Uterus (tissue), 4 donors: ENCODE data around the gene WDR6. TPM values are rescaled to one million over a fixed set of nuclear protein-coding genes. Genes with fewer than 3 reads are reported as not detected.

ENCODE experiments used
- DNase-seq, 2 donors: peaks; one replicate each; pipeline ENCODE4 v3.0.0-alpha.2; 2019 to 2020
- H3K27ac ChIP-seq, 2 donors: fragments of 200-600 bp; sonication (generic); 1 replicate in 1 of 2; 2 replicates in 1 of 2; pipeline ENCODE4 v1.5.1; 2016 to 2018
- H3K27me3 ChIP-seq, 2 donors: fragments of 200-600 bp; sonication (generic); one replicate each; pipeline ENCODE4 v1.5.1; 2018 to 2019; ENCODE audit warnings: control low read depth in 1 of 2
- H3K36me3 ChIP-seq, 2 donors: fragments of 200-600 bp; sonication (generic); one replicate each; pipeline ENCODE4 v1.5.1; 2019; ENCODE audit warnings: control low read depth in 1 of 2
- H3K4me1 ChIP-seq, 2 donors: fragments of 200-600 bp; sonication (generic); one replicate each; pipeline ENCODE4 v1.5.1; 2018 to 2019; ENCODE audit warnings: control low read depth in 1 of 2
- H3K4me3 ChIP-seq, 2 donors: fragments of 200-600 bp; sonication (generic); 1 replicate in 1 of 2; 2 replicates in 1 of 2; pipeline ENCODE4 v1.5.1; 2018 to 2019; ENCODE audit warnings: mild to moderate bottlenecking in 1 of 2
- H3K9me3 ChIP-seq, 2 donors: fragments of 200-600 bp; sonication (generic); one replicate each; pipeline ENCODE4 v1.5.1; 2019; ENCODE audit warnings: control low read depth in 1 of 2
- POLR2A ChIP-seq, 2 donors: fragments of 450-650 bp; IDR thresholded peaks; one replicate each; pipeline ENCODE4 v1.6.1; 2016; ENCODE audit warnings: antibody characterized with exemption in 2 of 2, mild to moderate bottlenecking in 1 of 2, moderate library complexity in 1 of 2
- intact Hi-C: fragments of 100-400 bp; cut with DNase I; formaldehyde crosslinking; loops from one replicate; pipeline ENCODE4 v1.15.1; 2023; ENCODE audit warnings: low total_unique reads
- total RNA-seq, 4 donors: library from RNA; depleted of rRNA in 3 of 4; stranded (reverse); fragments of >200 nt in 3 of 4; gene quantifications; one replicate each; pipeline versions ENCODE4 v1.1.0 to v1.2.4, GENCODE V29; 2014 to 2023
- TF ChIP-seq, protein P1 (sequence below), 4 experiments: fragments of 200-600 bp in 2 of 4; fragments of 450-650 bp in 2 of 4; sonication (generic) in 2 of 4; IDR thresholded peaks; one replicate each; pipeline ENCODE4 v1.5.1; 2016 to 2019; ENCODE audit warnings: antibody characterized with exemption in 4 of 4, mild to moderate bottlenecking in 2 of 4, moderate library complexity in 1 of 4
- donor health status: DM: yes; HTN: yes; CAD: no.

The WDR6 gene
- total RNA-seq, 4 donors from 2014 or later: 50.0 to 243 (median 122) TPM

DNA sequence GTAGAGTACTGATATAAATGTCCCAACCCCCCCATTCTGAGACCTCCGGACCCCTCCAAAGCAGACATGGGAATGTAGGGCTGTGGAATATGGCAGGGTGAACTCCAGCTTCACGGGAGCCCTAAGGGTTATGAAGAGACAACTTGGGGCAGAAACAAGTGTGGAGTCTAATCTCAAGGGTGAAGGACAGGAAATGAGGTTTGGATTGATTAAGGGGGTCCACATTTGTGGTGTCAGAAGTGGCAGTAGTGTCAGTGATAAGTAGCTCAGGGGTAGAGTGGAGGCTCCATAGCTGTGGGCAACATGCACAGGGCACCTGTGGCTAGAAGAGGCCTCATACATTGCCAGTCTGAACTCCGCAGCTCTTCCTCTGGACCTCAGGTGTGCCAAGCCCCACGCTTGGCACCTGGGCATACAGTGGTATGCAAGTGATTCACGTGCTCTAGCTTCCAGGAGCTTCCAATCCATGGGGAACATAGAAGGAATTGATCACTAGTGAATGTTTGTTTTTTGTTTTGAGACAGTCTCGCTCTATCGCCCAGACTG lies 21.3 kb upstream of the WDR6 start:
- H3K27ac ChIP-seq: no peak overlapping the region
- TF ChIP-seq POLR2A (IDR thresholded peaks at IDR 0.05): no peak
- TF ChIP-seq, protein P1, sequence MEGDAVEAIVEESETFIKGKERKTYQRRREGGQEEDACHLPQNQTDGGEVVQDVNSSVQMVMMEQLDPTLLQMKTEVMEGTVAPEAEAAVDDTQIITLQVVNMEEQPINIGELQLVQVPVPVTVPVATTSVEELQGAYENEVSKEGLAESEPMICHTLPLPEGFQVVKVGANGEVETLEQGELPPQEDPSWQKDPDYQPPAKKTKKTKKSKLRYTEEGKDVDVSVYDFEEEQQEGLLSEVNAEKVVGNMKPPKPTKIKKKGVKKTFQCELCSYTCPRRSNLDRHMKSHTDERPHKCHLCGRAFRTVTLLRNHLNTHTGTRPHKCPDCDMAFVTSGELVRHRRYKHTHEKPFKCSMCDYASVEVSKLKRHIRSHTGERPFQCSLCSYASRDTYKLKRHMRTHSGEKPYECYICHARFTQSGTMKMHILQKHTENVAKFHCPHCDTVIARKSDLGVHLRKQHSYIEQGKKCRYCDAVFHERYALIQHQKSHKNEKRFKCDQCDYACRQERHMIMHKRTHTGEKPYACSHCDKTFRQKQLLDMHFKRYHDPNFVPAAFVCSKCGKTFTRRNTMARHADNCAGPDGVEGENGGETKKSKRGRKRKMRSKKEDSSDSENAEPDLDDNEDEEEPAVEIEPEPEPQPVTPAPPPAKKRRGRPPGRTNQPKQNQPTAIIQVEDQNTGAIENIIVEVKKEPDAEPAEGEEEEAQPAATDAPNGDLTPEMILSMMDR (IDR thresholded peaks at IDR 0.05): no peak
- H3K9me3 ChIP-seq: no peaks in the 10 kb centered on the region
- H3K4me1 ChIP-seq: peaks cover 0 to 5% of the 10 kb centered on the region in 2 donors
- no peak overlapping the region for H3K4me3 ChIP-seq
- H3K27me3 ChIP-seq: no peaks in the 10 kb centered on the region
- DNase-seq: no peak
- H3K36me3 ChIP-seq: no peaks in the 10 kb centered on the region
- intact Hi-C loops: loop anchor here (10.0 kb wide), 1 partner anchor 459 kb away; no protein-coding TSS in a partner anchor

DNA sequence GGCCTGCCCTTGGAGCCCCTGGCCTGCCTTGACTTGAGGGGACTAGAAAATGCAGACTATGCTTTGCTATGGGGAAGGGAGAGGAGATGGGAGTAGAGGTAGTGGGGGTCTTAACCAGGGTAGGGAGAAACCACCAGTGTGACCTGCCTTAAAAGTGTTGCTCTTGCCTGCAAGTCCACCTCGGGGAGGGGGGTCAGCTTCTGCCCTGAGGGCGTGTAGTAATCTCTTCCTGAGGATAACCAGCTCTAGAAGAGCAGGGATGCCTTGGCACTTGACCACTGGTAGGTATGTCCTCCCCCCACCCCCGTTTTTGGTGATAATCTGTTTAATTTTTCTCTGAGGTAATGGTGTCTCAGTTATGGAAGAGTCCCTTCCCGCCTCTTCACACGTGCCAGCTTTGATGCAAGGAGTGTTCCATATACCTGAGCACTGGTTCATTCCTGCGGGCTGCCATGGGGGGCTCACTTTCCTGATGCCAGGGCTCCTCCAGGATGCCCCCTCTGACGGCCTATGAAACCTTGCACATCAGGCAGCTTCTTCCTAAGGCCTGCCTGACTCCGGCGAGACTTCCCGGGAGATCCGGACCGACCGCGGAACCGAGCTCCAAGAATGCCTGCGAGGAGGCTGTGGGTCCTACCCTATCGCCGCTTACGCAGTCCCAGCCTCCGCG lies 17.9 kb upstream of the WDR6 start:
- Histone ChIP-seq H3K4me3 (peak overlapping the region; percentile 56 to 70), H3K27me3 (no peaks in the 10 kb centered on the region), H3K27ac (peak overlapping the region; percentile 93 to 94), H3K4me1 (peaks cover 0 to 9% of the 10 kb centered on the region in 2 donors), H3K9me3 (no peaks in the 10 kb centered on the region), H3K36me3 (no peaks in the 10 kb centered on the region)
- intact Hi-C loops: loop anchor here (10.0 kb wide), 1 partner anchor 456 kb away; no protein-coding TSS in a partner anchor
- no peak for TF ChIP-seq POLR2A (IDR thresholded peaks at IDR 0.05)
- TF ChIP-seq, protein P1 (IDR thresholded peaks at IDR 0.05): no peak
- peak in 1 of 2 donors; percentile 49 for DNase-seq

DNA sequence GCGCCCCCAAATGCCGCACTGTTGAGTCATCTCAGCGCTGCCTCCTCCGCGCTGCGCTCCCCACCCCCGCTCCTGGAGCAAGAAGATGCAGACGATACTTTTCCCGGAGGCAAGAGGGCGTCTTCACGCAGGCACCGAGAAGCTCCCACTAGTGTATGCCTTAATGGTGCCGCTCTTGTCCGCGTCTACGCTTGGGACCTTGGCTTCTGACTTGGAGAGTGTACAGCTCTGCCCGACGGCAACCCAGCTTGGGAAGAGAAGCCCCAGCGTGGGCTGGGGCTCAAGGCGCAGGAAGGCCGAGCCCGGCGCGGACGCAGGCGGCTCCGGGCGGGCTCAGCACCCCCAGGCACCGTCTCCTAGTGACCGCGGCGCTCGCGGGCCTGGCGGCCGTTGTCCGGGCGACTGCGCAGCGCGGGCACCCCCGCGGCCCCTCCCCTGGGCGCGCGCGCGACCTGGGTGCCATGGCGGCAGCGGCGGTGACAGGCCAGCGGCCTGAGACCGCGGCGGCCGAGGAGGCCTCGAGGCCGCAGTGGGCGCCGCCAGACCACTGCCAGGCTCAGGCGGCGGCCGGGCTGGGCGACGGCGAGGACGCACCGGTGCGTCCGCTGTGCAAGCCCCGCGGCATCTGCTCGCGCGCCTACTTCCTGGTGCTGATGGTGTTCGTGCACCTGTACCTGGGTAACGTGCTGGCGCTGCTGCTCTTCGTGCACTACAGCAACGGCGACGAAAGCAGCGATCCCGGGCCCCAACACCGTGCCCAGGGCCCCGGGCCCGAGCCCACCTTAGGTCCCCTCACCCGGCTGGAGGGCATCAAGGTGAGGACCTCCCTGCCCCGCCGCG lies 17.2 kb upstream of the WDR6 start, which contains the start of gene P4HTM:
P4HTM (plus strand) TSS at position 446 of the 840 bp plus-strand sequence; CDS start at position 462, 16 bp downstream.
- intact Hi-C loops: loop anchor here (10.0 kb wide), 1 partner anchor 455 kb away; no protein-coding TSS in a partner anchor
- H3K27me3 ChIP-seq: no peaks in the 10 kb centered on the region

DNA sequence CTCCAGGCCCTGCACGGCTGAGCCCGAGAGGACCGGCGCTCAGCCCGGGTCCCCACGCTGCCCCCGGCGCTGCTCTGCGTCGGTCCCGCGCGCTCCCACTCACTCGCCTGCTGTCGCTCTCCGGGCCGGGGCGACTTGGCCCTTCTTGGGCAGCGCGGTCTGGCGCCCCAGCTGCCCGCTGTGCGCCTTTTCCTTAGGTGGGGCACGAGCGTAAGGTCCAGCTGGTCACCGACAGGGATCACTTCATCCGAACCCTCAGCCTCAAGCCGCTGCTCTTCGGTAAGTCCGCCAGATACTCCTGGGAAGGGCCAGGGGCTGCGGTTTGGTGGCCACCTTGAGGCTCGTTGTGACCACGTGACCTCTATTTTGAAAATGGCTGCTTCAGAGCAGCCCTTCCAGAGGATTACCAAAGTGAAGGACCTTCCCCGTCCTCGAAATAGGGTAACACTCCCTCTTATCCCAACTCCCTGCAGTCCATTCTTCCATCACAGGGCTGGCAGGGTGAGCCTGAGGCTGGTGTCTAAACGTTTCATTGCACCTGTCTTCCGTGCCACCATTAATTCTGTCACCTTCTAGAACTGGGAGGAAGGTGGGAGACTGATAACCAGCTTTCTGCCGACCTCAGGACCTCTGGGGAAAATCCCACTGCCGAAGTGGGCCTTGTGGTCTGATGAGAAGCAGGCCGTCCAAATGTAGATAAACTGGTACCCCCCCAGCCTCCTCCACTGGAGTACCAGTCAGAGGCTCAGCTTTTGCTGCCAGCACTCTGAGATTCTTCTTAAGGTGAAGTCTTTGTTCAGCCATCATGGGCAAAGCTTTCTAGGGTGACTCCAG lies 16.3 kb upstream of the WDR6 start:
- Histone ChIP-seq H3K4me1 (peaks cover 0 to 9% of the 10 kb centered on the region in 2 donors), H3K36me3 (no peaks in the 10 kb centered on the region), H3K9me3 (no peaks in the 10 kb centered on the region), H3K27me3 (no peaks in the 10 kb centered on the region), H3K4me3 (peak overlapping the region; percentile 56 to 70), H3K27ac (peak overlapping the region; percentile 93 to 94)
- DNase-seq: no peak
- no peak for TF ChIP-seq POLR2A (IDR thresholded peaks at IDR 0.05)
- TF ChIP-seq, protein P1 (IDR thresholded peaks at IDR 0.05): no peak
- intact Hi-C loops: no loop called here

More for the DNA sequence above, 17.2 kb upstream of the WDR6 start, which contains the start of gene P4HTM:
- H3K9me3 ChIP-seq: no peaks in the 10 kb centered on the region
- H3K4me1 ChIP-seq: peaks cover 0 to 9% of the 10 kb centered on the region in 2 donors
- H3K36me3 ChIP-seq: no peaks in the 10 kb centered on the region
- H3K27ac ChIP-seq: peak within 1 kb of the TSS; percentile 93 to 94
- DNase-seq: peak; percentile 94
- TF ChIP-seq POLR2A (IDR thresholded peaks at IDR 0.05): peak; percentile 41 to 76
- TF ChIP-seq, protein P1 (IDR thresholded peaks at IDR 0.05): peak; percentile 34 to 59 (median 40)
- H3K4me3 ChIP-seq: peak within 1 kb of the TSS; percentile 56 to 70
